ENCODE results near the gene THUMPD1.

DNA sequence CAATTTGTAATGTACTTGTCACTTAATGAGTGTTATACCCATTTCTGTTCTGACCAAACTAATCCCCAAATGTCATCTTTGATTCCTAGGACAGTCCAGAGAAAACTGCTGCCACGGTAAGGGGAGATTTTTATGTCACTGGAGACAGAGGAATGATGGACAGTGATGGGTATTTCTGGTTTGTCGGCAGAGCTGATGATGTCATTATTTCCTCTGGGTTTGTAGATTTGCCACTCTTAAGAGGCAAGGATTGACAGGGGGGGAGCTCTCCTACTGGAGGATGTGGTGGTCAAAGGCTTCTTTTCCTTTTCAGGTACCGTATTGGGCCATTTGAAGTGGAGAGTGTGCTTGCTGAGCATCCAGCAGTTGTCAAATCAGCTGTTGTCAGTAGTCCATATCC, 12.5 kb downstream of the THUMPD1 start:
- TF ChIP-seq, protein P1, sequence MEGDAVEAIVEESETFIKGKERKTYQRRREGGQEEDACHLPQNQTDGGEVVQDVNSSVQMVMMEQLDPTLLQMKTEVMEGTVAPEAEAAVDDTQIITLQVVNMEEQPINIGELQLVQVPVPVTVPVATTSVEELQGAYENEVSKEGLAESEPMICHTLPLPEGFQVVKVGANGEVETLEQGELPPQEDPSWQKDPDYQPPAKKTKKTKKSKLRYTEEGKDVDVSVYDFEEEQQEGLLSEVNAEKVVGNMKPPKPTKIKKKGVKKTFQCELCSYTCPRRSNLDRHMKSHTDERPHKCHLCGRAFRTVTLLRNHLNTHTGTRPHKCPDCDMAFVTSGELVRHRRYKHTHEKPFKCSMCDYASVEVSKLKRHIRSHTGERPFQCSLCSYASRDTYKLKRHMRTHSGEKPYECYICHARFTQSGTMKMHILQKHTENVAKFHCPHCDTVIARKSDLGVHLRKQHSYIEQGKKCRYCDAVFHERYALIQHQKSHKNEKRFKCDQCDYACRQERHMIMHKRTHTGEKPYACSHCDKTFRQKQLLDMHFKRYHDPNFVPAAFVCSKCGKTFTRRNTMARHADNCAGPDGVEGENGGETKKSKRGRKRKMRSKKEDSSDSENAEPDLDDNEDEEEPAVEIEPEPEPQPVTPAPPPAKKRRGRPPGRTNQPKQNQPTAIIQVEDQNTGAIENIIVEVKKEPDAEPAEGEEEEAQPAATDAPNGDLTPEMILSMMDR (IDR thresholded peaks at IDR 0.05), result no peak
- TF ChIP-seq EZH2 (IDR thresholded peaks at IDR 0.05), result no peak
